ENCODE measurements around the gene EFHC1. TPM values are rescaled to one million over a fixed set of nuclear protein-coding genes. Genes with fewer than 3 reads are reported as not detected.

Gene EFHC1
- total and polyA plus RNA-seq, 2 of the 13 experiments (the other 11 are each of a cell fraction or from before 2014, with no cell fraction given): 23.4 to 29.5 TPM

- DNase-seq (ENCODE audit: low spot score): no peak
- peaks cover 72% of the 10 kb centered on the region for H4K20me1 ChIP-seq (ENCODE audit: insufficient read depth, low read length)
- H3K4me2 ChIP-seq (ENCODE audit: low read depth, low read length): peak overlapping the region; percentile 97
- no TSS peak for BruUV-seq (replicated peaks)
- peak overlapping the region; percentile 82 to 97 (median 89); a peak in 5 of 6 replicates for H3K4me3 ChIP-seq (replicated peaks in 1 of 3; ENCODE audit: insufficient read depth in 1 of 3, low read depth in 2 of 3, low read length in 3 of 3)
- CTCF ChIA-PET (ENCODE audit: low intra/inter-chr PET ratio, low total read pairs): no interaction called here
- ATAC-seq: no peak
- intact Hi-C loops (cut with micrococcal nuclease; ENCODE audit: unreplicated experiment) (loop anchor here (5.0 kb wide), 1 partner anchor 71 kb away; no protein-coding TSS in a partner anchor), in situ Hi-C loops (cut with HindIII; ENCODE audit: extremely low pct_ligation_motif_present, low pct_unique_long_range_greater_than_20kb) (no loop called here)
- 37% methylated on average over 2 of the region's 2 CpGs for WGBS (ENCODE audit: low lambda C conversion rate)
- no peaks in the 10 kb centered on the region; a peak in 1 of 5 replicates for H3K27me3 ChIP-seq (ENCODE audit: control insufficient read depth in 1 of 2, insufficient read depth in 2 of 2, low read length in 2 of 2)
- peak overlapping the region; percentile 20 for H3K27ac ChIP-seq (ENCODE audit: extremely low read length, insufficient read depth, low read length)
- H3K4me1 ChIP-seq (ENCODE audit: insufficient read depth, low read length): peaks cover 81% of the 10 kb centered on the region
- peak overlapping the region; percentile 21; the same call in 1 of the 2 replicates for H3K9ac ChIP-seq (ENCODE audit: insufficient read depth, low read depth, low read length)
- H3K79me2 ChIP-seq (ENCODE audit: insufficient read depth, low read length): peaks cover 85% of the 10 kb centered on the region
- H3K9me3 ChIP-seq (ENCODE audit: low read length): no peaks in the 10 kb centered on the region
- POLR2A ChIA-PET: interaction anchor here (1.1 to 2.8 kb wide), 4 partner anchors 15 to 28 kb away, joined by 3 to 8 read pairs (median 6); no protein-coding TSS in a partner anchor
- H3K36me3 ChIP-seq (replicated peaks in 1 of 2; ENCODE audit: control insufficient read depth in 1 of 2, insufficient read depth in 2 of 2, low read length in 2 of 2): peaks cover 2 to 29% of the 10 kb centered on the region in 2 experiments
- peak; percentile 40 for FAIRE-seq
- no peak overlapping the region for H2AFZ ChIP-seq (ENCODE audit: low read length)
- TF ChIP-seq, protein P1, sequence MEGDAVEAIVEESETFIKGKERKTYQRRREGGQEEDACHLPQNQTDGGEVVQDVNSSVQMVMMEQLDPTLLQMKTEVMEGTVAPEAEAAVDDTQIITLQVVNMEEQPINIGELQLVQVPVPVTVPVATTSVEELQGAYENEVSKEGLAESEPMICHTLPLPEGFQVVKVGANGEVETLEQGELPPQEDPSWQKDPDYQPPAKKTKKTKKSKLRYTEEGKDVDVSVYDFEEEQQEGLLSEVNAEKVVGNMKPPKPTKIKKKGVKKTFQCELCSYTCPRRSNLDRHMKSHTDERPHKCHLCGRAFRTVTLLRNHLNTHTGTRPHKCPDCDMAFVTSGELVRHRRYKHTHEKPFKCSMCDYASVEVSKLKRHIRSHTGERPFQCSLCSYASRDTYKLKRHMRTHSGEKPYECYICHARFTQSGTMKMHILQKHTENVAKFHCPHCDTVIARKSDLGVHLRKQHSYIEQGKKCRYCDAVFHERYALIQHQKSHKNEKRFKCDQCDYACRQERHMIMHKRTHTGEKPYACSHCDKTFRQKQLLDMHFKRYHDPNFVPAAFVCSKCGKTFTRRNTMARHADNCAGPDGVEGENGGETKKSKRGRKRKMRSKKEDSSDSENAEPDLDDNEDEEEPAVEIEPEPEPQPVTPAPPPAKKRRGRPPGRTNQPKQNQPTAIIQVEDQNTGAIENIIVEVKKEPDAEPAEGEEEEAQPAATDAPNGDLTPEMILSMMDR (CRISPR knock-in tag; IDR thresholded peaks at IDR 0.05): 0 out of 2 replicates have a peak, but pooled peaks have one; percentile 19
- TF ChIP-seq KAT2B (IDR thresholded peaks at IDR 0.05; ENCODE audit: borderline replicate concordance, low read depth, low read length): no peak
- no peak for TF ChIP-seq ATAD3A (CRISPR knock-in tag; IDR thresholded peaks at IDR 0.05)
- no peak for TF ChIP-seq MTA1 (CRISPR knock-in tag; IDR thresholded peaks at IDR 0.05; ENCODE audit: borderline replicate concordance)
- no peak for TF ChIP-seq TFAP4 (IDR thresholded peaks at IDR 0.05; ENCODE audit: borderline replicate concordance, low read depth)
- TF ChIP-seq ZNF776 (CRISPR knock-in tag; IDR thresholded peaks at IDR 0.05): no peak
- TF ChIP-seq LCORL (IDR thresholded peaks at IDR 0.05): no peak
- 0 out of 2 replicates have a peak, but pooled peaks have one; percentile 11 for TF ChIP-seq LCORL (CRISPR knock-in tag; IDR thresholded peaks at IDR 0.05)
- peak; percentile 50; the same call in 1 of the 2 replicates for TF ChIP-seq ZNF891 (CRISPR knock-in tag; IDR thresholded peaks at IDR 0.05)
- TF ChIP-seq, protein P2, sequence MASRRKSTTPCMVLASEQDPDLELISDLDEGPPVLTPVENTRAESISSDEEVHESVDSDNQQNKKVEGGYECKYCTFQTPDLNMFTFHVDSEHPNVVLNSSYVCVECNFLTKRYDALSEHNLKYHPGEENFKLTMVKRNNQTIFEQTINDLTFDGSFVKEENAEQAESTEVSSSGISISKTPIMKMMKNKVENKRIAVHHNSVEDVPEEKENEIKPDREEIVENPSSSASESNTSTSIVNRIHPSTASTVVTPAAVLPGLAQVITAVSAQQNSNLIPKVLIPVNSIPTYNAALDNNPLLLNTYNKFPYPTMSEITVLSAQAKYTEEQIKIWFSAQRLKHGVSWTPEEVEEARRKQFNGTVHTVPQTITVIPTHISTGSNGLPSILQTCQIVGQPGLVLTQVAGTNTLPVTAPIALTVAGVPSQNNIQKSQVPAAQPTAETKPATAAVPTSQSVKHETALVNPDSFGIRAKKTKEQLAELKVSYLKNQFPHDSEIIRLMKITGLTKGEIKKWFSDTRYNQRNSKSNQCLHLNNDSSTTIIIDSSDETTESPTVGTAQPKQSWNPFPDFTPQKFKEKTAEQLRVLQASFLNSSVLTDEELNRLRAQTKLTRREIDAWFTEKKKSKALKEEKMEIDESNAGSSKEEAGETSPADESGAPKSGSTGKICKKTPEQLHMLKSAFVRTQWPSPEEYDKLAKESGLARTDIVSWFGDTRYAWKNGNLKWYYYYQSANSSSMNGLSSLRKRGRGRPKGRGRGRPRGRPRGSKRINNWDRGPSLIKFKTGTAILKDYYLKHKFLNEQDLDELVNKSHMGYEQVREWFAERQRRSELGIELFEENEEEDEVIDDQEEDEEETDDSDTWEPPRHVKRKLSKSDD (CRISPR knock-in tag; IDR thresholded peaks at IDR 0.05; ENCODE audit: low read depth): no peak
- no peak for TF ChIP-seq MLLT10 (CRISPR knock-in tag; IDR thresholded peaks at IDR 0.05)
- no peak for TF ChIP-seq MAZ (IDR thresholded peaks at IDR 0.05; ENCODE audit: borderline replicate concordance, low read depth, low read length)
- 0 out of 2 replicates have a peak, but pooled peaks have one; percentile 14 for TF ChIP-seq MAZ (CRISPR knock-in tag; IDR thresholded peaks at IDR 0.05; ENCODE audit: low read depth)
- no peak for TF ChIP-seq ZNF232 (CRISPR knock-in tag; IDR thresholded peaks at IDR 0.05; ENCODE audit: borderline replicate concordance)
- TF ChIP-seq ZSCAN31 (CRISPR knock-in tag; IDR thresholded peaks at IDR 0.05; ENCODE audit: low read depth): 0 out of 2 replicates have a peak, but pooled peaks have one; percentile 26
- no peak for TF ChIP-seq CREB3 (CRISPR knock-in tag; IDR thresholded peaks at IDR 0.05)
- TF ChIP-seq, protein P3, sequence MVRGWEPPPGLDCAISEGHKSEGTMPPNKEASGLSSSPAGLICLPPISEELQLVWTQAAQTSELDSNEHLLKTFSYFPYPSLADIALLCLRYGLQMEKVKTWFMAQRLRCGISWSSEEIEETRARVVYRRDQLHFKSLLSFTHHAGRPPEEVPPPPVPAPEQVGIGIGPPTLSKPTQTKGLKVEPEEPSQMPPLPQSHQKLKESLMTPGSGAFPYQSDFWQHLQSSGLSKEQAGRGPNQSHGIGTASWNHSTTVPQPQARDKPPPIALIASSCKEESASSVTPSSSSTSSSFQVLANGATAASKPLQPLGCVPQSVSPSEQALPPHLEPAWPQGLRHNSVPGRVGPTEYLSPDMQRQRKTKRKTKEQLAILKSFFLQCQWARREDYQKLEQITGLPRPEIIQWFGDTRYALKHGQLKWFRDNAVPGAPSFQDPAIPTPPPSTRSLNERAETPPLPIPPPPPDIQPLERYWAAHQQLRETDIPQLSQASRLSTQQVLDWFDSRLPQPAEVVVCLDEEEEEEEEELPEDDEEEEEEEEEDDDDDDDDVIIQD (CRISPR knock-in tag; IDR thresholded peaks at IDR 0.05; ENCODE audit: low read depth): no peak
- peak; percentile 95 for TF ChIP-seq TEAD3 (CRISPR knock-in tag; optimal IDR thresholded peaks at IDR 0.05; ENCODE audit: borderline replicate concordance)
These were observed 153.2 kb downstream of the EFHC1 start for GRCh38 chr6:52573295-52573694.
